HG02938 (cell line): ENCODE data around the gene CTIF.

Experiments used
- ATAC-seq: cut with Tn5 transposase; IDR thresholded peaks from one replicate; pipeline ENCODE4 v1.9.1; 2021; ENCODE audit warnings: mild to moderate bottlenecking, moderate library complexity; ENCODE audit not compliant: unreplicated experiment

The CTIF gene

GRCh38 chr18:48723016-48723415 lies 184.2 kb downstream of the CTIF start:
- no peak for ATAC-seq

- ATAC-seq = no peak
Measured at GRCh38 chr18:48723837-48724236, 185.0 kb downstream of the CTIF start.

GRCh38 chr18:48724442-48724841 lies 185.6 kb downstream of the CTIF start:
- no peak for ATAC-seq

- no peak for ATAC-seq
Measured at GRCh38 chr18:48724939-48725338, 186.1 kb downstream of the CTIF start.

GRCh38 chr18:48725562-48725961 lies 186.7 kb downstream of the CTIF start:
- no peak for ATAC-seq

GRCh38 chr18:48727681-48728080 lies 188.8 kb downstream of the CTIF start:
- ATAC-seq = no peak

- ATAC-seq = no peak
Measured at GRCh38 chr18:48728204-48728833, 189.5 kb downstream of the CTIF start.

- ATAC-seq = no peak
Measured at GRCh38 chr18:48729404-48729803, 190.6 kb downstream of the CTIF start.

- no peak for ATAC-seq
Measured at GRCh38 chr18:48730010-48730409, 191.2 kb downstream of the CTIF start.

GRCh38 chr18:48732767-48733424 lies 194.1 kb downstream of the CTIF start:
- no peak for ATAC-seq

- no peak for ATAC-seq
Measured at GRCh38 chr18:48733643-48734253, 194.9 kb downstream of the CTIF start.

GRCh38 chr18:48734460-48734859 lies 195.6 kb downstream of the CTIF start:
- ATAC-seq = no peak

- ATAC-seq = no peak
Measured at GRCh38 chr18:48735080-48735676, 196.3 kb downstream of the CTIF start.

- ATAC-seq = no peak
Measured at GRCh38 chr18:48735681-48736255, 196.9 kb downstream of the CTIF start.

GRCh38 chr18:48736321-48737260 lies 197.8 kb downstream of the CTIF start:
- ATAC-seq = no peak

- no peak for ATAC-seq
Measured at GRCh38 chr18:48739266-48740067, 200.6 kb downstream of the CTIF start.

GRCh38 chr18:48740068-48740440 lies 201.2 kb downstream of the CTIF start:
- no peak for ATAC-seq

GRCh38 chr18:48740851-48741485 lies 202.1 kb downstream of the CTIF start:
- no peak for ATAC-seq

- no peak for ATAC-seq
Measured at GRCh38 chr18:48741866-48742265, 203.0 kb downstream of the CTIF start.
